DMS79 (cell line): ENCODE results near the gene KCND3.

ENCODE experiments used
- DNase-seq: peaks from one replicate; lab custom pipeline; 2025; lab: John Stamatoyannopoulos, UW

Gene KCND3

DNA sequence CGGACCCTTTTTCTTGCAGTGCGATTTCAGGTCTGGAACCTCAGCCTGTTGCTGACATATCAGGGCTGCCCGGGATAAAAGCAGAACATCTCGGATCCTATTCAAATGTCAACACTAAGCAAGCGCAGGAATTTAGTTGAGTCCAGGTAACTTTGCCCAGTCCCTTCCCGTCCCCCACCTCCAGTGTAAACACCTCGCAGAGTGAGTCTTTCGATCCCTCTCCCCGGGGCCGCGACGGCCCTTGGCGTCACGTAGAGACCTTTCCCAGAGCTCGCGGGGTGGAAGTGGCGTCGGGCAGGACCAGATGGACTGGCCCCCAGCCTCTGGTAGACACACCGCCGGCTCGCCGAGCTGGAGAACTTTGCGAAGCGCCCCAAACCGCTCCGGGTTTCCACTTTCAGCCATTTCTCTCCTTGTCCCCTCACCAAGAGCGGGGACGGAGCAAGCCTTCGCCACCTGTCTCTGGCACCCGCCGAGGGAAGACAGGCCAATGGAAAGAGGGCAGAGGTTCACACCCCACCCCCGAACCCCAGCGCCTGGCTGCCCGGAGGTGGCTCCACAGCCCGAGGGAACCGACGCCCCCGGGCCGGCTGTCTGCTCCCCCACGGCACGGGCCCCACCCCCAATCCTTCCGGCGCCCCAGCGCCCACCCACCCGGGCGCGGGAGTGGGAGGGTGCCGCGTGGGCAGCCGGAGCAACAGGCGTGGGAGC lies 570 bp downstream of the KCND3 start:
- DNase-seq = peak; percentile 42

DNA sequence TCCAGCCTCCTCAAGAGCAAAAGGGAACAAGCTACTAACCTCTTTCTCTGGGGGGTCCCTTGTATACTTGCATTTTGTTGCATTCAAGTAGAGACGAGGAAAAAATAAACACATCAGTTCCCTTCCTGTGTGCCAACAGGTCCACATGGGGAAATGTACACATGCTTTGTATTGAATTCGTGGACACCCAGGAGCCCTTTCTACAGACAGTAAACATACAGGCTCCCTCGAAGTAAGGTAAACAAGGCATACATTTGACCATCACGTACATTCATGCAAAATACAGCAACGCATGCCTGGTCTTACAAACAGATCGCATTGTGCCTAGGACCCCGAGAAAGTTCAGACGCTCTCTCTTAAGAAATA lies 1.1 kb downstream of the KCND3 start:
- no peak for DNase-seq

DNA sequence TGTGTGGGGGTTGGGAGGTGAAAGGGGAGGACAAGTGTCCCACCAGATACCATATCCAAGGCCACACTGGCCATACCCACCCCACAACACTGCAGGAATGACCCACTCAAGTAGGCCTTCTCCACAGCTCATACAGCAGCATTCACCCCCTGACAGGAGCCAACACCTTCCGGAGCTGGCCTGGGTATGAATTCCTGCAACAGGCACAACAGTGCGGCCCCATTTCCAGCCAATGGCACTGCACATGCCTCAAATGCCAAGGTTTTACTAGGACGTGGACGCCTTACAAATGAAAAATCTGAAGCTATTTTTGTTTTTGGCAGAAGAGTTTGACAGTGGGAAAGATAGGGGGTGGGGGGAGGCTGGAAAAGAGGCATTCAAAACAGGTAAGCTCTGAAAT lies 2.0 kb downstream of the KCND3 start:
- no peak for DNase-seq

DNA sequence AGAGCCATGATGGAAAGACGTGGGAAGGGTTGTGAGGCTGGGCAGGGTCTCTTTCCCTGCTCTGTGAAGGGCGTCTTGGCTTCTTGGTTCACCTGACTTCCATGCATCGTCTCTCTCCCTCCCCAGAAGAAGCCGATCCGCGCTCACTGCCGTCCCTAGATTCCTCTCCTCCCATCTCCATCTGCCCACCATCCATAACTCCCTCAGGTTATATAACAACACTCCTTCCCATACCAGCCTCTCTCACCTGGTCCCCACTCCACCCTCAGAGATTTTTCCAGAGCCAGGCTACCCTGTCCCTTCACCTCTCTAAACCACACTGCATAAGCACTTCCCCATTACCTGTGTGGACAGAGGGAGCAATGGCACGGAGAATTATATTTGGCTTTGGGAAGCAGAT lies 6.0 kb downstream of the KCND3 start:
- DNase-seq = no peak

DNA sequence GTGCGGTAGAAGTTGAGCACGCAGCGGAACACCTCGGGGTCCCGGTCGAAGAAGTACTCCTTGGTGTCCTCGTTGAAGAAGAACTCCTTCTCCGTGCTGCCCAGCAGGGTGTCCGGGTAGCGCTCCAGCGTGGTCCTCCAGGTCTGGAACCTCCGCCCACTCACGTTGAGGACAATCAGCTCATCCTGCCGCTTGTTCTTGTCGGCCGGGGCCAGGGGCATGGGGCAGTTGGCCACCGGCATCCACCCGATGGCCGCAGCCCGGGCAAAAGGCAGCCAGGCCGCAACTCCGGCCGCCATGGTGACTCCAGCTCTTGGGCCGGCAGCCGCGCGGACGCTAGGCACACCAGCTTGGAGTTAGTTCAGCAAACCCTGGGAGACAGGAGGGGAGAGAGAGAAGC lies 7.0 kb downstream of the KCND3 start:
- no peak for DNase-seq

DNA sequence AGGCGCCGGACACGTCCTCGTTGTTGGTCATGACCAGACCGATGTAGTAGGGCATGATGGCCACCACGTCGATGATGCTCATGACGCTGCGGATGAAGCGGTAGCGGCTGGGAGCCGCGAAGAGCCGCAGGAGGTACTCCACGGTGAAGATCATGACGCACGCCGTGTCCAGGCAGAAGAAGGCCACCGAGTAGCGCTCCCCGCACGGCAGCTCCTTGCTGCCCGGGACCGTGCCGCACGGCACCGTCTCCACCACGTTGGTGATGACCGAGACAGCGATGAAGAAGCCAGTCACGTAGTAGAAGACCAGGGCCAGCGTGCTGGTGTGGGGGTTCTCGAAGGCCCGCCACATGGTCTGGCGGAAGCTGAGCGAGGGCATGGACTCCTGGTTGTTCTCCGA lies 7.6 kb downstream of the KCND3 start:
- DNase-seq = no peak

DNA sequence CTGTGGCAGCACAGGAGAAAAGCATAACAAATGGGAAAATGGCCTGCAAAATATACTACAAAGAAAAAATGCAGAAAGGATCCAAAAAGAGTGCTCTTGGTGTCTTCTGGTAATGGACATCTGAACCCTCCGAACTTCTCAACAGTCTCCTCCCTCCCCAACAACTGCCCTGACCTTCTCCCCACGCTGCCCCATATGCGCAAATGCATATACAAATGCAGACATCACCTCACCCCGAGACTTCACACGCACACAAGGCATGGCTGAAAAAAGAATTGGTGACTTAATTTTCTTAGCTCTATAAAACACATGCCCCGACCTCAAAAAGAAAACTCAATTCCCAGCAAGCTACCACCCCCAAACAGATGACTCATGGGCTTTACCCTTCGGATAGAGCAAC lies 8.4 kb downstream of the KCND3 start:
- DNase-seq = no peak

DNA sequence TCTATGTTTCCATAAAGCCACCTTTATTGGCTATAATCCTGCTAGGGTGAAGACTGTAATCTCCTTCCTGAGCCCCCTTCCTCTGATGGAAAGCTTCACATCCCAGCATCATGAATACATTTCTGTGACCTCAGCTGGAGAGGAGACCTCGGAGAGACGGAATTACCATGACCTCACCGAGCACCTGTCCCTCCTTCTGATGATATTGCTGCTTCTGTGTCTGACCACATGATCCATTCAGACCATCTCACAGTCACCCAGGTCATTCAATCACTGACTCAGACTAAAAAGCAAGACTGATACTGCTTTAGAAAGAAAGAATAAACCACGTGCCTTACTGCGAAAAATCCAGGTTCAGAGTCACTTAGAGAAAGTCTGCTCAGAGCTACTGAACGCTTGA lies 8.8 kb downstream of the KCND3 start:
- no peak for DNase-seq

DNA sequence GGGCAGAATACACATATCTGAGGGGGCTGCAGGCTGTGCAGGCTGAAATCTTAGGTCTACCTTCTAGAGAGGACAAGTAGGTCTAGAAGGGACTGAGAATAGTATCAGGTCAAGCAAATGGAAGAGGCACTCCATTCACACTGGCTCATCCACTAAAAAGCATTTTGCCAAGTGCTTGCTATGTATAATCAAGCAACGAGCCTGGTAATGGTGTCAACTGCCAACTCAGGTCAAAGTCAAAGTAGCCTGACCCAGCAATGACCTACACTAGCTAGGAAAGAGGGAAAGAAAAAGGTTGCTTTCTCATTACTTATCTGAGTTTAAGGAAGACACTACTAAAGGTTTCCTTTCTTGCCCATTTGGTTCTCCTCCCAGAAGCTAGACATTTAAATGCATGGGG lies 10.8 kb downstream of the KCND3 start:
- DNase-seq = no peak

DNA sequence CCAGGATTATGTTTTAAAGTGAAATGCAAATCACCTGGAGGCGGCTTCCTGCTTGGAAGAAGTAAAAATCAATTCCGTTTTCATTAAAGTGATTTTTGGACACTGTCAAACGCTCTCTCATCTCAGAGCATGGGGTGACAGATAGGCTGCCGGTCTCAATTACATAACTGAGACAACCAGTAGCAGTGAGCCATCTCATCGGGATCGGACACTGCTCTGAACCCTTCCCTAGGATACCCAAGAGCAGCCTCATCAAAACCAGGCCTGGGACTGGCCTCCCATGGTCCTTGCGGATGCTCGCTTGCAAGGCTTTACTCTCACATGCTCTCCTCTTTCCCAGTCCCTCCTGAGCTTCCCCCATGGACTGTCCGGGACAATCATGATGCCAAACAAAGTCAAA lies 12.1 kb downstream of the KCND3 start:
- DNase-seq = no peak

DNA sequence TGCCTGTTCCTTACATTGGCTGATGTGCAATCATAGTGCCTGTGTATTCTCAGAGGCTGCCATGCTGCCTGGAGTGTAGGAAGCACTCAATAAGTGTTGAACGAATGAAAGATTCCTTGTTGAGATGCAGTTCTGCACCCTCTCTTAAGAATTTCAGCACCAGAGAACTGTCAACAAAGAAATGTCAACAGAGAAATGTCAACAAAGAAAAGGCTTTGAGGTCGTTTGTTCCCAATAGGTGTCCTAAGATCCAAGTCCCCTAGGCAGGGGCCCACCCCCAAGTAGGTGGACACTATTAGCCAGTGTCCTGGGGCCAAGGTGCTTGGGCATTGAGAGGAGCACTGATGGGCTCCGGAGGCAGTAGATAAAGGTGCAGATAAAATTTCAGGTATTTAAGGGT lies 12.6 kb downstream of the KCND3 start:
- DNase-seq = peak; percentile 67

DNA sequence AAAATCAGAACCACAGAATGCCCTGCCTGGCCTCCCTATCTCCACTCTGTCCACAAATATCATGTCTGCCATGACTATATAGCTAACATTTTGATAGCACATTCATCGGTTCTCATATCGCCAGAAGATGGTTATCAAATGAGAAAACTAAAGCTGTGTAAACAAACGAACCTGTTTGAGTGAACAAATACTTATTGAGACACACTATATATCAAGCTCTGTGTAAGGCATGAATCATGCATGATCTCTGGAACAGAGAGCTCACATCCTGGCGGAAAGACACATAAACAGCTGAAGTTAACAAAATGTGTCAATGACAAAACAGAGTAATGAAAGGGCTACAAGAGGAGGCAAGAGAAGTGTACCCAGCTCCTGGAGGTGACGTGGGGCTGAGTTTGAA lies 13.1 kb downstream of the KCND3 start:
- no peak for DNase-seq

DNA sequence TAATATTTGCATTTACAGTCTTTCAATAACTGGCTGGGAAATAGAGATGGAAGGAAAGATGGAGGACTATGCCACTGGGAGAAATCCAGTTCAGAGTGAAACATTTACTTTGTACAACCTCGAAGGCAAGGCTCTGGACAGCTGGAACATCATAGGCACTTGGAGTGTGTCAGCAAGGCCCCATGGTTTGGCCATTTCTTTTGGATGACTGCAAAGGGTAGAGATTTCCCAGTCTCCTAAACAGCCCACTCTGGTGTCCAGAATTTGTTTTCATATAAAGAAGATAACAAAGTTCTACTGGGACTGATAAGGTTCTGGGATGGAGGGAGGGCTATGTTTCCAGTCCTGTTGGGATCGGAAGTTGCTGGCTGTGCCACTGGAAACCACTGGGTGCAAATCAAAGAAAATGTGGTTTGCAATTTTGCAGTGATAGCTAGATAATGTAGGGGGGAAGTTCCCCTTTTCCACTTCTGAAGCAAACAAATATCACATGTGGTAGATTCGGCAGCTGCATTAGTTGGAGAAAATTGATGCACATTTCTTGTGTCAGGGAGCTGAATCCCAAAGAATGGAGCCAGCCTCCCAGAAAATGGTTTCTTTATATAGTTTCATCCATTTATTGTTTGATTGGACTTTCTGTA lies 16.2 kb downstream of the KCND3 start:
- no peak for DNase-seq

DNA sequence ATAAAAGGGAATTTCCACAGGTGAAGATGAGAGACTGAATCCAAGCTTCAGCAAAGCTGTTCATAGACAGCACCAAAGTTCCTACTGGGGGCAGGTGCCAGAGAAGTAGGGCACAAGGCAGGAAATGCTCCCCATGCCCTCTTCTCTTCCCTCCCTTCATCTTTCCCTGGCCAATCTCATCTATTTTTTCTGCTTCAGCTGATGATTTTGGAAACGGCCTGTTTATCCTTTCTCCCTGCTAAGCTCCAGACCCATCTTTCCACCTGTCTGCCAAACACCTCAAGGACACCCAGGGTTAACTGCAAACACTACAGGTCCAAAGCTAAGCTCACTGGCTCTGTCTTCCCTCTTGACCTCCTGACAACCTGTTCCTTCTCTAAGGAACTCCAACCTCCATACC lies 18.1 kb downstream of the KCND3 start:
- no peak for DNase-seq

DNA sequence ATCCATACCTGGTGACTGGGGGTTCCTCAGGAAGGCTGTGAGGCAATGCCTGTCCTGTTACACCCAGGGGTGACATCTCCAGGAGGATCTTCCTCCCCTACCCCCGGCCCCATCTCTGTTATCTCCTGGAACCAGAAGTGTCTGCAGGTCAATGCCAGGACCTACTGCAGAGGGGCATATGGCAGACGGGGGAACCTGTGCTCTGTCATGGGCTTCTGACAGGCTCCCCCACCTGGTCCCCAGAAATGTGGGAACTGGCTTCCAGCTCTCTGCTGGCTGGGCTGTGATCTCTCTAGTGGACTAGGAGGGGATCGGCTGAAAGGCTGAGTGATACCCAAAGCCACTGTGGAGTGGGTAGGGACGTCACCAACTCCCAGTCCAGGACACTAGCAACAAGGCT lies 21.0 kb downstream of the KCND3 start:
- DNase-seq = no peak

DNA sequence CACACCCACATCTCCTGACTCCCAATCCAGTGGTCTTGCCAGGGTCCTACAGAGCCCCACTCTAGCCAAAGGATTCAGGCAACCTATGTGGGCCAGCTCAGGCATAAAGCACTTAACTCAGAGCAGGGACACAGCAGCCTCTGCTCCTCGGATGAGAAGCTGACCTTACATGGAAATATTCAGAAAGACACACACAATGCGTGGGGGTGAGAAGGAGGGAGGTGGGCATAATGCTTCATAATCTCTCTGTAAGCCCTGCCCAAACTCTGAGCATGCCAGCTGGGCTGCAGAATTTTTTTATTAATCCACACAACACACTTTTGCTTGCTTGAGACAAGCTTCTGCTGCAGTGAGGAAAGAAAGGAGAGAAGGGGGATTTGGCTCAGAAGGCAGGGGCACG lies 21.6 kb downstream of the KCND3 start:
- no peak for DNase-seq

DNA sequence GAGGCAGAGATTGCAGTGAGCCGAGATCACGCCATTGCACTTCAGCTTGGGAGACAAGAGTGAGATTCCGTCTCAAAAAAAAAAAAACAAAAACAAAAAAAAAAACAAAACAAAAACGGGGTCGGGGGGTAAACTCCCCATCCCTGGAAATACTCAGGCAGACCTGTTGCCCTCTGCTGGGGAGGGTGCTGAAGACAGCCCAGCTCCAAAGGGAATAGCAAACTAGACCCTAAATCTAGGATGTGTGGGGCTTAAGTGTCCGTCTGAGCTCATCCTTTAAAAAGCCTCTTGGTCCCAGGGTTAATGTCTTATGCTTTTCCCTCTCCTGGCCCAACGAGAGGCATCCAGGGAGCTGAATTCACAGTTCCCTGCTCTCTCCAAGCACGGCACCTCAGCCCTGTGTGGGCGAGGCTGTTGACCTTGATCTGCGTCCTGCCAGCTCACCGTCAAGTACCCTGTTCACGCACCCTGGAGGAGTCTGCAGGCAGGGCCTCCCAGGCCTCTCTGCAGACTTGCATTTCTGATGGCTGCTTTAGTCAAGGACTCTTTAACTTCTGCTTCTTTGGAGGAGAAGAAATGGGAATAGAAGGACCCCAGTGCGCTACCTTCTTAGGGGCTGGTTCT lies 22.3 kb downstream of the KCND3 start:
- peak; percentile 75 for DNase-seq

DNA sequence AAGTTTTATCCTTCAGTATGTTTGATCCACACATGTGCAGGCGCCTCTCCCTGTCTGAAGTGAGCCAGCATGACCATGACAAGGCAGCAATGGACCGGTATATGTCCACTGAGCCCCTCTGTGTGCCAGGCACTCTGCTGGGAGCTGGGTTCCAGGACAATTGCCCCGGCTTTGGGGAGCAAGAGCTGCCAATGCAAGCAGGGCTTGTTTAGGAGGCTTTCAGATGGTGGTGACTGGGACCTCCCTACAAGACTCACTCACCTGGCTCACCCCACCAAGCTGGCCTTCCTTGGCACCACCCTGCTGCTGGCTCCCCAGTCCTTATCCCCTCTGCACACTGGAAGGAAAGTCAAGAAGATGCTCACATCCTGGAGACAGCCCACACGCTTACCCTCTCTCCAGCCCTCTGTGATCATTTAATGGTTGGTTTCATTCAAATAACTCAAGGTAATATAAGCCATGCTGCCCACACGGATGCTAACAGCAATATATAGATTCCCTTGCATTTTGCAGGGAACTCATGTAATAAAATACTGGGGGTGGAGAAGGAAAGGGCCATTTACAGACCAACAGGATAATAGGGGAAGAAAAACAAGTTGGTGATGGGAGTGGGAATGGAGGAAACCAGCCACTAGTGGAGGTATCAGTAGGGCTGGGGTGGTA lies 23.6 kb downstream of the KCND3 start:
- DNase-seq = no peak

DNA sequence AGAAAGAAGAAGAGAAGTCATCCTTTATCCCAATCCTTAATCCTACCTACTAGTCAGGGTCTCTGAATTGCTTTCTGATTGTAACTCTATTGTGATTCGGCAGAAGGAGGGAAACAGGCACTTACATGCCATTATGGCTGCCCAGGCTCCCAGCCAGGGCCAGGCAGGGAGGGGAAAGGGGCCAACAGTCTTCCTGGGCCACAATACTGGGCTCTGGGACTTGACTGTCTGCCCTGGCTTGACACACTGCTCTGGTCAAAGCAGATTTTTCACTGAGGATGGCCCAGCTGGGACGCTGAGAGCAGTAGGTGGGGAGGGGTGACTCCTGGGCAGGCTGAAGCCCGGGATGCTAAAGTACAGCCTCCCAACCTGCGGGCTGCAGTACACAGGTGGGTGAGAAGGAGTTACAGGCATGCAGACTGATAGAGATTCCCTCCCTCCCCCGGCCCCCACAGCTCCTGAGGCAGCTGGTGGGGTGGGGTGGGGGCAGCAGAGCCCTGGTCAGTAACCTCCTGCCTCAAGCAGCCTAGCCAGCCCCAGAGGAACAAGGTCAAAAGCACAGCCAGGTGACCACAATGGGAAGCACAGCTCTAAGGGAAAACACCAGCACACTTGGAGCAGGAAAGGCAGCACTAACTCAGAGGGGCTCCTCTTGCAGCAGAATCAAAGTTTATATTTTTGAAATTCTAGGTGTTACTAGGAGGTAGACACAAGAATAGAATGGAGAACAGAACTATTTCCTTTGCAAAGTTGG lies 25.3 kb downstream of the KCND3 start:
- no peak for DNase-seq

DNA sequence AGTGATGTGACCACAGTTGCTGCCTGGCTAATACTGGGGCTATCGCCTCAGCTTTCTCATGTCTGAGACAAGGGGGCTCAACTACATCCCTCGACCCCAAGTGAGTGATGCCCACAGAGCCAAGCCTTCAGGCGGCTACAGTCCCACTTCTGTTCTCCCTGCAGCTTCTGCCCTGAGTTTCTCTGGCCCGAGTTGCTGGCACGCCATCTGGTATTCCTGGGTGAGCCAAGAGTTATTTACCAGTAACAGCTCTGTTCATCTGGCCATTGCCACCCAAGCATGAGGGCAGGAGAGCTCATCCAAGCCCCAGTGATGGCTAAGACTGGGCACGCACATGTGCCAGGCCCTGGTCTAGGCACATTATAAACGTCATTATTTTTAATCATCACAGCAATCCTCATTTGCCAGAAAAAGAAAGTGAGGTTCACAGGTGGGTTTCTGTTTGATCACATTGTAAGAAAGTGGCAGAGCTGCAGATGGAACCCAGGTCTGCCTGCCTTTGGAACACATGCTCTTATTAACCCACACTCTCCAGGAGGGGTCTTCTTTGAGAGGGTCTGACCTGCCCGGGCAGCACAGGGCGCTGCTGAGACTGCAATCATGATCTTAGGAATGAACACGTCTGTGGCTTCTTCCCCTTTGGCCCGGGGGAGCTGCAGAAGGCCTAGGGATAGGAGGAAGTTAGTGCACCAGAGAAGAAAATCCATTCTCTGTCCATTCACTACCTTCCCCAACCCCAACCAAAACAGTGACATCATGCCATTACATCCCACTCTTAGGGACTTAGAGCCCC lies 27.5 kb downstream of the KCND3 start:
- DNase-seq = no peak

DNA sequence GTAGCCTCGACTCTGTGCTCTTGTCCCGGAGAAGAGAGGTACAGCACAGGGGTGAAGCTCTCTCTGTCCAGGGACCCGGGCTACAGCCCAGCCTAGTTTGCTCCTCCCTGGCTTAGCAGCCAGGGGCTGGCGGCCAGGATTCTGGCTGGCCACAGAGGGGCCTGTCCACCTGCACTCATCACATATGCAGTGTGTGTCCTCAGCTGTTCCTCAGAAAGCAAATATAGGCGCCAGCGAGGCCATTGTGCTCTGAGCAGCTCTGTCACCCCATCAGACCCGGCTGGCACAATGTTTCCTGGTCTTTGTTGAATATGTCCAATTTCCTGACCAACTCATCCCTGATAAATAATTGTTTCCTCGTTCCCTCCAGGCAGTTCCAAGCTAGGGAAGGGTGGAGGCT lies 28.5 kb downstream of the KCND3 start:
- DNase-seq = no peak

DNA sequence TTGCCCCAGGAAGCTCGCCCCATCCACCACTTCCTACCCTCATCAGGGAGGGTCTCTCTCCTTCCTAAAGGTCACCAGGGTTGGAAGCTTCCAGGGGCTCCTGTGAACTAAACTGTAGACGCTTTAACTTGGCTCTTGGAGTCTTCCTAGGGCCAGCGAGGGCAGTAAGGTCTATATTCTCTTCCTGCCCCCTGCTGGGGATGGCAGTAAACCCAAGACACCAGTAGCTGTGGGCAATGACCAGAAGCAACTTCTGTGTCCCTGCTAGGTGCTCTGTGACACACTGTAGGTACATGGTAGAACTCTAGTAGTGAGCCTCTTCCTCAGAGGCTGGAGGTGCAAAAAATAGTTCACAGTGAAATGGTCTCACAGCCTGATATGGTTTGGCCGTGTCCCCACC lies 30.0 kb downstream of the KCND3 start:
- no peak for DNase-seq
